H1 (cell line): ENCODE data around the gene DEFB110. TPM values are rescaled to one million over a fixed set of nuclear protein-coding genes. Genes with fewer than 3 reads are reported as not detected.

ENCODE experiments used
- CTCF ChIA-PET: fragments of 300-600 bp; sonication (Branson Sonifier 250); formaldehyde crosslinking; loops from one replicate; lab custom pipeline; 2021; ENCODE audit not compliant: partially characterized antibody; lab: Charles Lee
- POLR2A ChIA-PET: fragments of 300-600 bp; sonication (Branson Sonifier 250); formaldehyde crosslinking; loops from one replicate; lab custom pipeline; 2021; ENCODE audit warnings: inconsistent platforms; ENCODE audit not compliant: partially characterized antibody; lab: Charles Lee
- DNase-seq, 2 experiments: peaks; one replicate each; pipeline versions ENCODE4 v3.0.0 to v3.0.0-alpha.2; 2010 to 2022; ENCODE audit warnings: low spot score in 2 of 2, low read depth in 1 of 2, mixed read lengths in 1 of 2
- FAIRE-seq: peaks from 2 replicates; lab custom pipeline; 2011; peaks lifted over from hg19 to GRCh38; lab: Jason Lieb, UNC
- H2AFZ ChIP-seq: 2 replicates; pipeline ENCODE4 v1.8.1; 2012; ENCODE audit warnings: low read length, inconsistent platforms
- H2AK5ac ChIP-seq: 2 replicates; pipeline ENCODE4 v1.6.1; 2013; ENCODE audit warnings: low read depth, low read length
- H2BK120ac ChIP-seq: replicated peaks from 2 replicates; pipeline ENCODE3; 2013; ENCODE audit warnings: low read depth, low read length, inconsistent platforms
- H2BK12ac ChIP-seq: 2 replicates; pipeline ENCODE4 v1.6.1; 2013; ENCODE audit warnings: low read depth, low read length
- H2BK15ac ChIP-seq: 2 replicates; pipeline ENCODE4 v1.6.1; 2013; ENCODE audit warnings: low read length
- H2BK20ac ChIP-seq: 2 replicates; pipeline ENCODE4 v1.6.1; 2013; ENCODE audit warnings: low read length
- H2BK5ac ChIP-seq: 2 replicates; pipeline ENCODE4 v1.6.1; 2013; ENCODE audit warnings: low read depth, low read length
- H3K14ac ChIP-seq: 2 replicates; pipeline ENCODE4 v1.6.1; 2013; ENCODE audit warnings: inconsistent platforms; ENCODE audit not compliant: insufficient read length
- H3K18ac ChIP-seq: 2 replicates; pipeline ENCODE4 v1.6.1; 2013; ENCODE audit warnings: low read length; ENCODE audit errors: extremely low read depth
- H3K23ac ChIP-seq: 2 replicates; pipeline ENCODE4 v1.6.1; 2013; ENCODE audit warnings: inconsistent platforms; ENCODE audit not compliant: insufficient read length
- H3K23me2 ChIP-seq: 2 replicates; pipeline ENCODE4 v1.6.1; 2013; ENCODE audit warnings: low read depth, low read length
- H3K27ac ChIP-seq: 2 replicates; pipeline ENCODE4 v1.6.1; 2011; ENCODE audit warnings: low read depth, low read length, inconsistent platforms
- H3K27me3 ChIP-seq, 4 experiments: replicated peaks in 1 of 4; 1 replicate in 1 of 4; 2 replicates in 3 of 4; pipeline versions ENCODE4 v1.6.1 to v1.8.1; 2011 to 2013; ENCODE audit warnings: low read length in 3 of 4, mild to moderate bottlenecking in 3 of 4, inconsistent platforms in 2 of 4, mixed read lengths in 2 of 4, moderate library complexity in 1 of 4; ENCODE audit not compliant: control insufficient read depth in 3 of 4, insufficient read depth in 3 of 4; ENCODE audit errors: extremely low read depth in 1 of 4
- H3K36me3 ChIP-seq, 4 experiments: 2 replicates each; pipeline versions ENCODE4 v1.6.1 to v1.8.1; 2011 to 2013; ENCODE audit warnings: mild to moderate bottlenecking in 4 of 4, low read length in 3 of 4, moderate library complexity in 2 of 4, control low read depth in 1 of 4, inconsistent platforms in 1 of 4; ENCODE audit not compliant: insufficient read depth in 4 of 4, control insufficient read depth in 2 of 4
- H3K4ac ChIP-seq: replicated peaks from 2 replicates; pipeline ENCODE3; 2013; ENCODE audit warnings: low read length, low read depth, mixed read lengths, inconsistent platforms; ENCODE audit not compliant: insufficient read length
- H3K4me1 ChIP-seq, 4 experiments: replicated peaks in 1 of 4; 1 replicate in 1 of 4; 2 replicates in 3 of 4; pipeline versions ENCODE4 v1.6.1 to v1.8.1; 2011 to 2013; ENCODE audit warnings: low read length in 3 of 4, inconsistent platforms in 2 of 4, mixed read lengths in 1 of 4; ENCODE audit not compliant: insufficient read depth in 4 of 4, control insufficient read depth in 3 of 4
- H3K4me2 ChIP-seq, 2 experiments: 2 replicates each; pipeline versions ENCODE4 v1.6.1 to v1.8.1; 2011 to 2013; ENCODE audit warnings: low read depth in 2 of 2, low read length in 2 of 2, control low read depth in 1 of 2, inconsistent platforms in 1 of 2, mild to moderate bottlenecking in 1 of 2; ENCODE audit not compliant: insufficient read depth in 1 of 2
- H3K4me3 ChIP-seq, 4 experiments: fragments of 200-600, 300-600 bp in 1 of 4; sonication (generic), shearing (Covaris generic), sonication (Bioruptor Twin) in 1 of 4; 2 replicates each; pipeline versions ENCODE4 v1.5.1 to v1.8.1; 2011 to 2016; ENCODE audit warnings: low read length in 4 of 4, low read depth in 3 of 4, control low read depth in 2 of 4, inconsistent platforms in 2 of 4, mild to moderate bottlenecking in 2 of 4, mixed read lengths in 1 of 4, moderate library complexity in 1 of 4; ENCODE audit not compliant: insufficient read depth in 2 of 4; ENCODE audit errors: extremely low read depth in 1 of 4
- H3K56ac ChIP-seq: replicated peaks from 2 replicates; pipeline ENCODE3; 2013; ENCODE audit warnings: low read depth, mild to moderate bottlenecking, mixed read lengths, low read length, inconsistent platforms; ENCODE audit not compliant: insufficient read length
- H3K79me1 ChIP-seq: 2 replicates; pipeline ENCODE4 v1.6.1; 2013; ENCODE audit warnings: low read depth, low read length, control low read depth
- H3K79me2 ChIP-seq, 2 experiments: 2 replicates each; pipeline versions ENCODE4 v1.6.1 to v1.8.1; 2012 to 2013; ENCODE audit warnings: low read length in 2 of 2, mild to moderate bottlenecking in 2 of 2, inconsistent platforms in 1 of 2; ENCODE audit not compliant: insufficient read depth in 2 of 2, control insufficient read depth in 1 of 2
- H3K9ac ChIP-seq, 4 experiments: replicated peaks in 1 of 4; 1 replicate in 1 of 4; 2 replicates in 3 of 4; pipeline versions ENCODE4 v1.6.1 to v1.8.1; 2011 to 2013; ENCODE audit warnings: low read depth in 3 of 4, low read length in 3 of 4, control low read depth in 2 of 4, mild to moderate bottlenecking in 2 of 4, moderate library complexity in 2 of 4, inconsistent platforms in 1 of 4; ENCODE audit errors: extremely low read depth in 1 of 4
- H3K9me3 ChIP-seq, 2 experiments: 2 replicates each; pipeline versions ENCODE4 v1.6.1 to v1.8.1; 2012 to 2013; ENCODE audit warnings: mild to moderate bottlenecking in 2 of 2, moderate library complexity in 2 of 2, control low read depth in 1 of 2, inconsistent platforms in 1 of 2, low read depth in 1 of 2, low read length in 1 of 2, mixed read lengths in 1 of 2; ENCODE audit not compliant: insufficient read depth in 2 of 2
- H4K20me1 ChIP-seq, 2 experiments: replicated peaks in 1 of 2; 2 replicates each; pipeline versions ENCODE3 to v1.8.1; 2011 to 2013; ENCODE audit warnings: inconsistent platforms in 2 of 2, low read length in 2 of 2, mild to moderate bottlenecking in 1 of 2; ENCODE audit not compliant: insufficient read depth in 2 of 2, control insufficient read depth in 1 of 2
- H4K5ac ChIP-seq: 2 replicates; pipeline ENCODE4 v1.6.1; 2013; ENCODE audit warnings: low read length, low read depth, mixed read lengths, inconsistent platforms; ENCODE audit not compliant: insufficient read length
- H4K8ac ChIP-seq: 2 replicates; pipeline ENCODE4 v1.8.0; 2013; ENCODE audit warnings: mild to moderate bottlenecking, moderate library complexity, low read length, inconsistent platforms; ENCODE audit not compliant: insufficient read depth; ENCODE audit errors: extremely low read depth
- H4K91ac ChIP-seq: replicated peaks from 2 replicates; pipeline ENCODE3; 2013; ENCODE audit warnings: low read length, mixed read lengths, inconsistent platforms; ENCODE audit not compliant: insufficient read length
- JUND ChIP-seq: IDR thresholded peaks from 2 replicates; pipeline ENCODE4 v1.6.1; 2011; ENCODE audit warnings: mild to moderate bottlenecking, improper control_type of control experiment, low read length
- POLR2A ChIP-seq, 2 experiments: IDR thresholded peaks; 1 replicate in 1 of 2; 2 replicates in 1 of 2; pipeline ENCODE4 v1.6.1; 2011; ENCODE audit warnings: low read depth in 2 of 2, low read length in 2 of 2, mild to moderate bottlenecking in 2 of 2; ENCODE audit errors: control extremely low read depth in 1 of 2
- RAD21 ChIP-seq, 2 experiments: IDR thresholded peaks in 1 of 2; conservative IDR thresholded peaks in 1 of 2; 2 replicates each; pipeline ENCODE4 v1.6.1; 2011; ENCODE audit warnings: low read depth in 2 of 2, low read length in 2 of 2, improper control_type of control experiment in 1 of 2, inconsistent platforms in 1 of 2, mild to moderate bottlenecking in 1 of 2, moderate library complexity in 1 of 2
- RXRA ChIP-seq: IDR thresholded peaks from 2 replicates; pipeline ENCODE4 v1.6.1; 2011; ENCODE audit warnings: low read depth, mild to moderate bottlenecking, low read length, moderate library complexity; ENCODE audit not compliant: insufficient read depth
- SP2 ChIP-seq: IDR thresholded peaks from 2 replicates; pipeline ENCODE4 v1.6.1; 2012; ENCODE audit warnings: mild to moderate bottlenecking, low read length, inconsistent platforms
- TAF7 ChIP-seq: optimal IDR thresholded peaks from 2 replicates; pipeline ENCODE3; 2011; ENCODE audit warnings: low read depth, mild to moderate bottlenecking, inconsistent platforms, low read length, moderate library complexity, borderline replicate concordance
- TCF12 ChIP-seq: IDR thresholded peaks from 2 replicates; pipeline ENCODE4 v1.6.1; 2011; ENCODE audit warnings: low read depth, mild to moderate bottlenecking, low read length
- WGBS, 2 experiments: shearing (Covaris generic) in 1 of 2; methylation state at CpG; one replicate each; pipeline versions ENCODE4 v1.1.6 to v1.1.7; 2013 to 2015; ENCODE audit warnings: low lambda C conversion rate in 2 of 2, mixed read lengths in 2 of 2, inconsistent platforms in 1 of 2, low coverage in 1 of 2, missing lambda C conversion rate in 1 of 2; ENCODE audit not compliant: insufficient replicate concordance in 2 of 2, insufficient coverage in 1 of 2, insufficient read length in 1 of 2; ENCODE audit errors: extremely low coverage in 1 of 2, missing lambda C conversion rate in 1 of 2; 5-methylcytosine and 5-hydroxymethylcytosine counted together
- polyA plus RNA-seq, 7 experiments: library from polyadenylated mRNA; depleted of rRNA in 3 of 7; stranded (reverse) in 5 of 7; unstranded in 2 of 7; fragments of >200 nt in 5 of 7; fragments of 200-250 nt in 2 of 7; gene quantifications; 1 replicate in 5 of 7; 2 replicates in 1 of 7; 4 replicates in 1 of 7; pipeline versions ENCODE4 v1.2.1 to v1.2.3, GENCODE V29; 2011 to 2013; ENCODE audit warnings: missing spikeins in 2 of 7, mixed read lengths in 2 of 7
- total RNA-seq: library from RNA; stranded (reverse); fragmentation: NEBNext Ultra II Directional; extraction: Animal tissue kit (Norgen Biotek cat#: 25700); gene quantifications from 2 replicates; pipeline ENCODE4 v1.2.1, GENCODE V29; 2021

Gene DEFB110
- total and polyA plus RNA-seq, 2 of the 8 experiments (the other 6 are each of a cell fraction or from before 2014, with no cell fraction given): not detected

- H2AFZ ChIP-seq: no peak within 1 kb of the TSS
- H4K20me1 ChIP-seq: no peaks in the 10 kb centered on the region
- POLR2A ChIA-PET: no interaction called here
- H3K27ac ChIP-seq: no peak within 1 kb of the TSS
- H2BK5ac ChIP-seq: no peak within 1 kb of the TSS
- no peak within 1 kb of the TSS for H2BK20ac ChIP-seq
- H4K8ac ChIP-seq: no peak within 1 kb of the TSS
- no peak within 1 kb of the TSS for H2BK120ac ChIP-seq
- no peak within 1 kb of the TSS for H3K14ac ChIP-seq
- no peak for FAIRE-seq
- H3K23me2 ChIP-seq: no peaks in the 10 kb centered on the region
- no peak within 1 kb of the TSS for H3K4me2 ChIP-seq
- no peak within 1 kb of the TSS for H3K4ac ChIP-seq
- H3K56ac ChIP-seq: no peak within 1 kb of the TSS
- no peaks in the 10 kb centered on the region for H3K9me3 ChIP-seq
- H2BK15ac ChIP-seq: no peak within 1 kb of the TSS
- H4K5ac ChIP-seq: no peak within 1 kb of the TSS
- H3K9ac ChIP-seq: no peak within 1 kb of the TSS
- H2BK12ac ChIP-seq: no peak within 1 kb of the TSS
- TF ChIP-seq TAF7: no peak
- TF ChIP-seq SP2: no peak
- TF ChIP-seq RXRA: no peak
- TF ChIP-seq RAD21 (IDR thresholded peaks at IDR 0.05 in 1 of 2, conservative IDR thresholded peaks at IDR 0.05 in 1 of 2; ENCODE audit: low read depth in 2 of 2, low read length in 2 of 2): no peak
- TF ChIP-seq JUND: no peak
- no peak for TF ChIP-seq POLR2A (IDR thresholded peaks at IDR 0.05; ENCODE audit: control extremely low read depth in 1 of 2, low read depth in 2 of 2, low read length in 2 of 2)
- TF ChIP-seq TCF12: no peak
- TF ChIP-seq, all 59 proteins: peak for 0
- no peak within 1 kb of the TSS for H2AK5ac ChIP-seq
- H3K4me1 ChIP-seq: no peaks in the 10 kb centered on the region
- H3K36me3 ChIP-seq: no peaks in the 10 kb centered on the region
- H3K23ac ChIP-seq: no peak within 1 kb of the TSS
- WGBS, 2 experiments: 83% methylated on average over 1 of the region's 1 CpG; no CpG with 5 or more reads in 1 of the 2 experiments
- H3K79me1 ChIP-seq: no peaks in the 10 kb centered on the region
- H3K27me3 ChIP-seq: no peaks in the 10 kb centered on the region
- H4K91ac ChIP-seq: no peak within 1 kb of the TSS
- H3K79me2 ChIP-seq: no peaks in the 10 kb centered on the region
- CTCF ChIA-PET: interaction anchor here (0.6 to 1.7 kb wide), 4 partner anchors 11 to 95 kb away, joined by 3 to 4 read pairs (median 3); no protein-coding TSS in a partner anchor
- H3K4me3 ChIP-seq: no peak within 1 kb of the TSS
- no peak for DNase-seq
- no peak within 1 kb of the TSS for H3K18ac ChIP-seq
These were observed 28.0 kb upstream of the DEFB110 start, which contains the start of gene DEFB112 for GRCh38 chr6:50049829-50050228. Gene DEFB112, minus strand, starts transcription at chr6:50049929. Its CDS starts 60 bp downstream, at chr6:50049869.
